ENCODE results near the gene EEF1AKMT3. TPM values are rescaled to one million over a fixed set of nuclear protein-coding genes. Genes with fewer than 3 reads are reported as not detected.
A peak's percentile ranks its signal among the peaks of the same experiment; 100 is the strongest.

Gene EEF1AKMT3
- total RNA-seq, 1 experiment from 2014 or later, result 5.0 TPM

DNA sequence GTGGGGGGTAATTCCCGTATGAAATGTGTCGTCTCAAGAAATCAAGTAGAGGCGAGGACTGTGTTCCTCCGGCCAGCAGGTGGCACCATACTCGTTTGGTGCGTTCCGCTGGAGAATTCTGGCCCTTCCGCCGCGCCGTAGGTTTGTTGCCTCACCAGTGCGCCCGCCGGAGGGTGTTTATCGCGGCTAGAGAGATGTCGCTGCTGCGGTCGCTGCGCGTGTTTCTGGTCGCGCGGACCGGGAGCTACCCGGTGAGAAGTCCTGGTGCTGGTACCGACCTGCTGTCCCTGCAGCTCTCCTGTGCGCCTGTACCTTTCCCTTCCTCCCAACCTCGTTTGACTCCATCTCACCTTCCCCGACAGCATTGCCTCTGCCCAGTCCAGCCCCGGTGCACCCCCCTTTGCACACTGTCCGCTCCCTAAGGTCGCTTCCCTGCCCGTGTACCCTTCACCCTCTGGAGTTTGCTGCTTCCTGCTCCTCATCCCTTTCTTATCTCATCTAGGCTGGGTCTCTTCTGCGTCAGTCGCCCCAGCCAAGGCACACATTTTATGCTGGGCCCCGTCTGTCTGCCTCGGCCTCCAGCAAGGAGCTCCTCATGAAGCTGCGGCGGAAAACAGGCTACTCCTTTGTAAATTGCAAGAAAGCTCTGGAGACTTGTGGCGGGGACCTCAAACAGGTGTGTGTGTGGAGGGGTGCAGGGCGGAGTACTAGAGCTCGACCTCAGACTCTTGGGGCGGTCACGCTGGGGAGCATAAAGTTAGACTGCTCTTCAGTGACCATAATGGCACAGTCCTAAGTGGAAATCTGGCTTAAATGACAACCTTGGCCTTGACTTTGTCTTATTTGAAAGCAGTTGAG is 10.4 kb downstream of the EEF1AKMT3 start, which contains the start of gene TSFM:
Gene TSFM, plus strand, starts transcription at position 180 of the 858 bp plus-strand sequence. Its CDS starts 15 bp downstream, at position 195.
- H3K27me3 ChIP-seq (ENCODE audit: insufficient read depth, low read length), result no peaks in the 10 kb centered on the region
- ChIA-PET POLR2A (interaction anchor here (0.7 to 1.2 kb wide), 3 partner anchors 11 to 30 kb away, joined by 3 to 6 read pairs (median 3); partner anchors contain the start of genes EEF1AKMT3 and METTL1), RAD21 (ENCODE audit: low non-redundant PET in 1 of 2, low total read pairs in 2 of 2, uncharacterized antibody in 2 of 2, unreplicated experiment in 2 of 2) (interaction anchor here in 1 of 2 experiments (0.7 kb wide), 1 partner anchor 11 kb away, joined by 3 read pairs; the partner anchor contains the start of genes EEF1AKMT3 and METTL1), CTCF (interaction anchor here (0.9 to 1.1 kb wide), 4 partner anchors 10 to 23 kb away, joined by 3 to 5 read pairs (median 4); partner anchors contain the start of genes EEF1AKMT3 and METTL1)
- H3K79me2 ChIP-seq (ENCODE audit: insufficient read depth, low read length), result peaks cover 47% of the 10 kb centered on the region
- intact Hi-C loops (cut with micrococcal nuclease), result loop anchor here (1.0 kb wide), 1 partner anchor 11 kb away; the partner anchor contains the start of genes EEF1AKMT3 and METTL1
- no peaks in the 10 kb centered on the region for H3K9me2 ChIP-seq (ENCODE audit: insufficient read depth)
- H3K36me3 ChIP-seq (ENCODE audit: control insufficient read depth in 1 of 2, insufficient read depth in 2 of 2, low read length in 2 of 2), result peaks cover 17 to 25% of the 10 kb centered on the region in 2 experiments; a peak in 3 of 4 replicates
- H2AFZ ChIP-seq (ENCODE audit: low read depth, low read length, poor library complexity, severe bottlenecking), result no peak within 1 kb of the TSS
- H3K4me3 ChIP-seq (replicated peaks in 1 of 2; ENCODE audit: low read depth in 1 of 2, low read length in 2 of 2), result peak within 1 kb of the TSS; percentile 98 to 100
- DNase-seq (ENCODE audit: low read depth, low spot score) (peak; percentile 89), ATAC-seq (peak; percentile 89)
- peak within 1 kb of the TSS; percentile 91 for H3K9ac ChIP-seq (ENCODE audit: low read length)
- peak within 1 kb of the TSS; percentile 53 for H3K27ac ChIP-seq (ENCODE audit: low read depth, low read length)
- H3K4me2 ChIP-seq (ENCODE audit: low read length), result peak within 1 kb of the TSS; percentile 74
- no peaks in the 10 kb centered on the region for H4K20me1 ChIP-seq (ENCODE audit: insufficient read depth)
- no peaks in the 10 kb centered on the region for H3K9me3 ChIP-seq (ENCODE audit: control insufficient read depth in 1 of 2, insufficient read depth in 1 of 2, low read depth in 1 of 2, low read length in 2 of 2)
- BruUV-seq (replicated peaks), result no TSS peak
- H3K4me1 ChIP-seq (ENCODE audit: control insufficient read depth in 1 of 2, insufficient read depth in 2 of 2, low read length in 2 of 2), result peaks cover 6 to 10% of the 10 kb centered on the region in 2 experiments
- TF ChIP-seq, protein P1, sequence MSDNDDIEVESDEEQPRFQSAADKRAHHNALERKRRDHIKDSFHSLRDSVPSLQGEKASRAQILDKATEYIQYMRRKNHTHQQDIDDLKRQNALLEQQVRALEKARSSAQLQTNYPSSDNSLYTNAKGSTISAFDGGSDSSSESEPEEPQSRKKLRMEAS (IDR thresholded peaks at IDR 0.05), result peak; percentile 94
- TF ChIP-seq, protein P2, sequence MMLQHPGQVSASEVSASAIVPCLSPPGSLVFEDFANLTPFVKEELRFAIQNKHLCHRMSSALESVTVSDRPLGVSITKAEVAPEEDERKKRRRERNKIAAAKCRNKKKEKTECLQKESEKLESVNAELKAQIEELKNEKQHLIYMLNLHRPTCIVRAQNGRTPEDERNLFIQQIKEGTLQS (IDR thresholded peaks at IDR 0.05), result no peak; the same call in 1 of the 2 replicates
- TF ChIP-seq EZH2phosphoT487 (IDR thresholded peaks at IDR 0.05; ENCODE audit: borderline replicate concordance), result no peak
- TF ChIP-seq TCF7L2 (IDR thresholded peaks at IDR 0.05; ENCODE audit: borderline replicate concordance, extremely low read depth, insufficient read depth, insufficient read length), result peak; percentile 51
- no peak; the same call in 1 of the 2 replicates for TF ChIP-seq JUND (IDR thresholded peaks at IDR 0.05)
- TF ChIP-seq POLR2A (IDR thresholded peaks at IDR 0.05; ENCODE audit: borderline replicate concordance, extremely low read depth, insufficient read depth, insufficient read length), result peak; percentile 79
- TF ChIP-seq EGR1 (IDR thresholded peaks at IDR 0.05; ENCODE audit: low read depth), result no peak
- TF ChIP-seq, protein P3, sequence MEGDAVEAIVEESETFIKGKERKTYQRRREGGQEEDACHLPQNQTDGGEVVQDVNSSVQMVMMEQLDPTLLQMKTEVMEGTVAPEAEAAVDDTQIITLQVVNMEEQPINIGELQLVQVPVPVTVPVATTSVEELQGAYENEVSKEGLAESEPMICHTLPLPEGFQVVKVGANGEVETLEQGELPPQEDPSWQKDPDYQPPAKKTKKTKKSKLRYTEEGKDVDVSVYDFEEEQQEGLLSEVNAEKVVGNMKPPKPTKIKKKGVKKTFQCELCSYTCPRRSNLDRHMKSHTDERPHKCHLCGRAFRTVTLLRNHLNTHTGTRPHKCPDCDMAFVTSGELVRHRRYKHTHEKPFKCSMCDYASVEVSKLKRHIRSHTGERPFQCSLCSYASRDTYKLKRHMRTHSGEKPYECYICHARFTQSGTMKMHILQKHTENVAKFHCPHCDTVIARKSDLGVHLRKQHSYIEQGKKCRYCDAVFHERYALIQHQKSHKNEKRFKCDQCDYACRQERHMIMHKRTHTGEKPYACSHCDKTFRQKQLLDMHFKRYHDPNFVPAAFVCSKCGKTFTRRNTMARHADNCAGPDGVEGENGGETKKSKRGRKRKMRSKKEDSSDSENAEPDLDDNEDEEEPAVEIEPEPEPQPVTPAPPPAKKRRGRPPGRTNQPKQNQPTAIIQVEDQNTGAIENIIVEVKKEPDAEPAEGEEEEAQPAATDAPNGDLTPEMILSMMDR (IDR thresholded peaks at IDR 0.05 in 2 of 3, conservative IDR thresholded peaks at IDR 0.05 in 1 of 3; ENCODE audit: borderline replicate concordance in 1 of 3, insufficient read depth in 1 of 3, low read depth in 2 of 3, low read length in 2 of 3), result peak; percentile 76 to 93 (median 85)
- TF ChIP-seq CEBPB (IDR thresholded peaks at IDR 0.05; ENCODE audit: low read depth), result peak; percentile 88
- peak; percentile 95 for TF ChIP-seq SIN3A (IDR thresholded peaks at IDR 0.05; ENCODE audit: low read depth)
- TF ChIP-seq CBX3 (IDR thresholded peaks at IDR 0.05; ENCODE audit: low read depth), result peak; percentile 94
- TF ChIP-seq ZNF274 (IDR thresholded peaks at IDR 0.05; ENCODE audit: low read depth, low read length), result no peak
- TF ChIP-seq ELF1 (IDR thresholded peaks at IDR 0.05; ENCODE audit: borderline replicate concordance, low read depth), result no peak; the same call in 1 of the 2 replicates
- TF ChIP-seq SP1 (IDR thresholded peaks at IDR 0.05; ENCODE audit: low read depth), result peak; percentile 92
- peak; percentile 90 for TF ChIP-seq SRF (IDR thresholded peaks at IDR 0.05; ENCODE audit: low read depth)
- TF ChIP-seq, protein P4, sequence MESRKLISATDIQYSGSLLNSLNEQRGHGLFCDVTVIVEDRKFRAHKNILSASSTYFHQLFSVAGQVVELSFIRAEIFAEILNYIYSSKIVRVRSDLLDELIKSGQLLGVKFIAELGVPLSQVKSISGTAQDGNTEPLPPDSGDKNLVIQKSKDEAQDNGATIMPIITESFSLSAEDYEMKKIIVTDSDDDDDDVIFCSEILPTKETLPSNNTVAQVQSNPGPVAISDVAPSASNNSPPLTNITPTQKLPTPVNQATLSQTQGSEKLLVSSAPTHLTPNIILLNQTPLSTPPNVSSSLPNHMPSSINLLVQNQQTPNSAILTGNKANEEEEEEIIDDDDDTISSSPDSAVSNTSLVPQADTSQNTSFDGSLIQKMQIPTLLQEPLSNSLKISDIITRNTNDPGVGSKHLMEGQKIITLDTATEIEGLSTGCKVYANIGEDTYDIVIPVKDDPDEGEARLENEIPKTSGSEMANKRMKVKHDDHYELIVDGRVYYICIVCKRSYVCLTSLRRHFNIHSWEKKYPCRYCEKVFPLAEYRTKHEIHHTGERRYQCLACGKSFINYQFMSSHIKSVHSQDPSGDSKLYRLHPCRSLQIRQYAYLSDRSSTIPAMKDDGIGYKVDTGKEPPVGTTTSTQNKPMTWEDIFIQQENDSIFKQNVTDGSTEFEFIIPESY (IDR thresholded peaks at IDR 0.05; ENCODE audit: extremely low read depth, insufficient replicate concordance, low read length), result peak; percentile 89
- TF ChIP-seq YY1 (IDR thresholded peaks at IDR 0.05; ENCODE audit: extremely low read depth, insufficient replicate concordance, low read depth, low read length), result peak; percentile 73
- peak; percentile 94 for TF ChIP-seq POLR2AphosphoS5 (IDR thresholded peaks at IDR 0.05; ENCODE audit: low read depth, low read length)
- TF ChIP-seq RAD21 (IDR thresholded peaks at IDR 0.05; ENCODE audit: low read depth), result peak; percentile 47
- peak; percentile 59; the same call in 1 of the 2 replicates for TF ChIP-seq ZFX (IDR thresholded peaks at IDR 0.05)
- TF ChIP-seq FOSL1 (IDR thresholded peaks at IDR 0.05; ENCODE audit: low read depth), result no peak

Measured in HCT116 (cell line).